Measurements from ENCODE around the gene SQOR.

DNA sequence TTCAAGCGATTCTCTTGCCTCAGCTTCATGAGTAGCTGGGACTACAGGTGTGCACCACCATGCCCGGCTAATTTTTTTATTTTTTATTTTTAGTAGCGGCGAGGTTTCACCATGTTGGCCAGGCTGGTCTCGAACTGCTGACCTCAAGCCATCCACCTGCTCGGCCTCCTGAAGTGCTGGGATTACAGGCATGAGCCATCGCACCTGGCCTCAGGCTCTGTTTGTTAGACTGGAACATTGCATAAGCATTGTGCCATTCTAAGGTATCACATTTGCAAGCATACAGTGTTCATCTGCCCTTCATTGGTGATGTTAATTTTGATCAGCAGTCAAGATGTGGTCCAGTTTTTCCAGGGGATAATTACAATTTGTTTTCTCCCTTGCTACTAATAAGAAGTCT, 43.0 kb downstream of the SQOR start:
- TF ChIP-seq, protein P1, sequence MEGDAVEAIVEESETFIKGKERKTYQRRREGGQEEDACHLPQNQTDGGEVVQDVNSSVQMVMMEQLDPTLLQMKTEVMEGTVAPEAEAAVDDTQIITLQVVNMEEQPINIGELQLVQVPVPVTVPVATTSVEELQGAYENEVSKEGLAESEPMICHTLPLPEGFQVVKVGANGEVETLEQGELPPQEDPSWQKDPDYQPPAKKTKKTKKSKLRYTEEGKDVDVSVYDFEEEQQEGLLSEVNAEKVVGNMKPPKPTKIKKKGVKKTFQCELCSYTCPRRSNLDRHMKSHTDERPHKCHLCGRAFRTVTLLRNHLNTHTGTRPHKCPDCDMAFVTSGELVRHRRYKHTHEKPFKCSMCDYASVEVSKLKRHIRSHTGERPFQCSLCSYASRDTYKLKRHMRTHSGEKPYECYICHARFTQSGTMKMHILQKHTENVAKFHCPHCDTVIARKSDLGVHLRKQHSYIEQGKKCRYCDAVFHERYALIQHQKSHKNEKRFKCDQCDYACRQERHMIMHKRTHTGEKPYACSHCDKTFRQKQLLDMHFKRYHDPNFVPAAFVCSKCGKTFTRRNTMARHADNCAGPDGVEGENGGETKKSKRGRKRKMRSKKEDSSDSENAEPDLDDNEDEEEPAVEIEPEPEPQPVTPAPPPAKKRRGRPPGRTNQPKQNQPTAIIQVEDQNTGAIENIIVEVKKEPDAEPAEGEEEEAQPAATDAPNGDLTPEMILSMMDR (IDR thresholded peaks at IDR 0.05): no peak
- no peak for TF ChIP-seq POLR2A (IDR thresholded peaks at IDR 0.05)
